Ovary (tissue), 9 donors: ENCODE results near the gene SOCS3. TPM values are rescaled to one million over a fixed set of nuclear protein-coding genes. Genes with fewer than 3 reads are reported as not detected.

Source experiments
- DNase-seq, 5 donors: peaks; one replicate each; pipeline ENCODE4 v3.0.0-alpha.2; 2019 to 2020
- H3K27ac ChIP-seq, 2 donors: fragments of 200-600 bp; one replicate each; pipeline versions ENCODE4 v1.5.1 to v1.8.0; 2019 to 2022
- H3K27me3 ChIP-seq: fragments of 200-600 bp; one replicate; pipeline ENCODE4 v1.8.0; 2022
- H3K36me3 ChIP-seq: fragments of 200-600 bp; sonication (generic); one replicate; pipeline ENCODE4 v1.5.1; 2019
- H3K4me1 ChIP-seq: one replicate; pipeline ENCODE4 v1.8.1; 2013; ENCODE audit warnings: mild to moderate bottlenecking, moderate library complexity; ENCODE audit not compliant: insufficient read depth
- H3K4me3 ChIP-seq: fragments of 200-600 bp; sonication (generic); one replicate; pipeline ENCODE4 v1.5.1; 2017
- H3K9me3 ChIP-seq, 2 donors: fragments of 200-600 bp in 1 of 2; sonication (generic) in 1 of 2; one replicate each; pipeline versions ENCODE4 v1.5.1 to v1.8.1; 2013 to 2019; ENCODE audit warnings: mild to moderate bottlenecking in 1 of 2, moderate library complexity in 1 of 2
- EP300 ChIP-seq: sonication (generic); formaldehyde crosslinking; IDR thresholded peaks from one replicate; pipeline ENCODE4 v1.6.1; 2017; ENCODE audit warnings: antibody characterized with exemption
- POLR2A ChIP-seq: fragments of 450-650 bp; IDR thresholded peaks from one replicate; pipeline ENCODE4 v1.6.1; 2017; ENCODE audit warnings: antibody characterized with exemption, mild to moderate bottlenecking, moderate library complexity
- WGBS, 3 donors: extraction: QIAGEN DNeasy Blood & Tissue Kit in 1 of 3; methylation state at CpG; one replicate each; pipeline versions ENCODE4 v1.1.5 to v1.1.7; 2013 to 2017; 5-methylcytosine and 5-hydroxymethylcytosine counted together
- intact Hi-C, 4 donors: fragments of 100-400 bp; cut with DNase I; formaldehyde crosslinking; loops; one replicate each; pipeline versions ENCODE4 v1.11.0 to v1.15.1; 2022 to 2023
- polyA plus RNA-seq, 2 donors: library from polyadenylated mRNA; stranded (reverse); fragments of 200-250 nt in 1 of 2; fragments of 350-450 nt in 1 of 2; fragmentation: Illumina TruSeq in 1 of 2; extraction: RNeasy Lipid Tissue Mini Kit (QIAGEN cat#74804) in 1 of 2; gene quantifications; one replicate each; pipeline ENCODE4 v1.2.3, GENCODE V29; 2013 to 2014
- total RNA-seq, 7 donors: library from RNA; depleted of rRNA in 2 of 7; stranded (reverse); fragments of >200 nt in 2 of 7; fragmentation: NEBNext Ultra II Directional in 3 of 7; extraction: Animal tissue kit (Norgen Biotek cat#: 25700) in 3 of 7; gene quantifications; one replicate each; pipeline versions ENCODE4 v1.1.0 to v1.2.4, GENCODE V29; 2016 to 2023
- TF ChIP-seq, protein P1 (sequence below), 3 donors: fragments of 450-650 bp in 2 of 3; fragments of 200-600 bp in 1 of 3; IDR thresholded peaks; one replicate each; pipeline versions ENCODE4 v1.5.1 to v1.8.0; 2016 to 2022; ENCODE audit warnings: antibody characterized with exemption in 3 of 3, mild to moderate bottlenecking in 1 of 3
- donor health status: DM: no; HTN: no; CAD: no; lungs with moderate emphysema.
- donor health status: DM: no; HTN: no; CAD: no.
- donor health status: Bipolar disorder and iron deficiency.
- donor health status: DM: yes; HTN: yes; CAD: no.
- donor health status: DM: no; HTN: no; CAD: no.
- donor health status: DM: yes; HTN: yes; CAD: no.

Gene SOCS3
- total and polyA plus RNA-seq, 9 donors: 14.4 to 284 (median 56.5) TPM

DNA sequence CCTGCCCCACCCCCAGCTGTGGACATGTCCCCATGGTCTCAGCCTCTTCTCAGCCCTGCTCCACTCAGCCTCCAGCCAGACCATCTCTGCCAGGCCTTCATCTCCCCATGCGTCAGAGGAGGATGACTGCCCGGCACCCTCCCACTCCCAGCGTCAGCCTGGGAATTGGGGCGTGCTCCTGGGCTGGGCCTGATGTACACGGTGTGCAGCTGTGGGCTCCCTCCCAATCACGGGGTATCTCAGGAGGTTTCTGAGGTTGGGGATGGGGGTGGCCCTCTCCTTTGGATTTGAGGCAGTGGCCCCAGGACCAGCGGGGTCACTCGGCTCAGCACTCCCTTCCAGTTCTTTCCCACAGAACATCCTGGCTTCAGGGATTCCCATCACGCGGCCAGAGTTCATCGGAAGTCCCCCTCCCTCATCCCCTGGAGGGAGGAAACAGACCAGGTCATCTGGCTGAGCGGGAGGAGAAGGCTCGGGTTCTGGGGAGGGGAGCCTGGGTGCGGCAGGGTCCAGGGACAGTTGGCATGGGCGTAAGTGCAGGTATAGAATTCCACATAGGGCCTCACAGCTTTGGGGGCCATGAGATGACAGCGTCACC, 36.9 kb downstream of the SOCS3 start:
- Histone ChIP-seq H3K4me3 (no peak overlapping the region), H3K27me3 (no peaks in the 10 kb centered on the region), H3K36me3 (no peaks in the 10 kb centered on the region), H3K4me1 (peaks cover 4% of the 10 kb centered on the region), H3K27ac (peak overlapping the region; percentile 38 to 80), H3K9me3 (no peaks in the 10 kb centered on the region)
- peak in 2 of 5 donors; percentile 59 to 64 for DNase-seq
- intact Hi-C loops: no loop called here
- 64 to 72% (median 67%) methylated on average over 16 of the region's 16 CpGs for WGBS, 3 donors
- no peak for TF ChIP-seq POLR2A
- no peak for TF ChIP-seq EP300
- TF ChIP-seq, protein P1, sequence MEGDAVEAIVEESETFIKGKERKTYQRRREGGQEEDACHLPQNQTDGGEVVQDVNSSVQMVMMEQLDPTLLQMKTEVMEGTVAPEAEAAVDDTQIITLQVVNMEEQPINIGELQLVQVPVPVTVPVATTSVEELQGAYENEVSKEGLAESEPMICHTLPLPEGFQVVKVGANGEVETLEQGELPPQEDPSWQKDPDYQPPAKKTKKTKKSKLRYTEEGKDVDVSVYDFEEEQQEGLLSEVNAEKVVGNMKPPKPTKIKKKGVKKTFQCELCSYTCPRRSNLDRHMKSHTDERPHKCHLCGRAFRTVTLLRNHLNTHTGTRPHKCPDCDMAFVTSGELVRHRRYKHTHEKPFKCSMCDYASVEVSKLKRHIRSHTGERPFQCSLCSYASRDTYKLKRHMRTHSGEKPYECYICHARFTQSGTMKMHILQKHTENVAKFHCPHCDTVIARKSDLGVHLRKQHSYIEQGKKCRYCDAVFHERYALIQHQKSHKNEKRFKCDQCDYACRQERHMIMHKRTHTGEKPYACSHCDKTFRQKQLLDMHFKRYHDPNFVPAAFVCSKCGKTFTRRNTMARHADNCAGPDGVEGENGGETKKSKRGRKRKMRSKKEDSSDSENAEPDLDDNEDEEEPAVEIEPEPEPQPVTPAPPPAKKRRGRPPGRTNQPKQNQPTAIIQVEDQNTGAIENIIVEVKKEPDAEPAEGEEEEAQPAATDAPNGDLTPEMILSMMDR (IDR thresholded peaks at IDR 0.05): no peak

DNA sequence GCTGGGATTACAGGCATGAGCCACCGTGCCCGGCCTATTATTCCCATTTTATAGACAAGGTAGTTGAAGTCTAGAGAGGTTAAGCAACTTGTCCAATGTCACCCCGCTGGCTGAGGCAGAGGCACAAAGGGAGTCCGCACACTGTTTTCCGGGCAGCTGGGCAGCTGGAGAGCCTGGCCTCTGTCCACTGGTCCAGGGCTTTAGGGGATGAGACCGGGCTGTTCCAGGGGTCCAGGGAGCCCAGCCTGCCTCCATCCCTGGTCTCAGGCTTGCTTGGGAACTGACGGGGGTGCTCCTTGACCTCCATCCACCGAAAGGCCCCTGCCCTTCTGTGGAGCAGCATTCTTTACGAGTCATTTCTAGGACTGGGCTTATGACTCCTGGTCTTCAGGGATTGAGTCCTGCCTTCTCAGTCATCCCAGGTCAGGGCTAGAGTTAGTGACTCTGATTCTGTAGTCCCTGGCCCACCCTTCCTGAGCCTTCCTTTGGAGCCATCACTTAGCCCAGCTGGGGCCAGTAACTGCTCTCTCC, 37.5 kb downstream of the SOCS3 start:
- Histone ChIP-seq H3K9me3 (no peaks in the 10 kb centered on the region), H3K36me3 (no peaks in the 10 kb centered on the region), H3K4me1 (peaks cover 9% of the 10 kb centered on the region), H3K27me3 (no peaks in the 10 kb centered on the region), H3K4me3 (no peak overlapping the region), H3K27ac (peak overlapping the region; percentile 38 to 80)
- no peak for DNase-seq
- 86 to 92% (median 89%) methylated on average over 9 of the region's 9 CpGs for WGBS, 3 donors
- intact Hi-C loops: no loop called here
- TF ChIP-seq POLR2A (no peak), EP300 (no peak)
- TF ChIP-seq, protein P1 (IDR thresholded peaks at IDR 0.05): no peak

DNA sequence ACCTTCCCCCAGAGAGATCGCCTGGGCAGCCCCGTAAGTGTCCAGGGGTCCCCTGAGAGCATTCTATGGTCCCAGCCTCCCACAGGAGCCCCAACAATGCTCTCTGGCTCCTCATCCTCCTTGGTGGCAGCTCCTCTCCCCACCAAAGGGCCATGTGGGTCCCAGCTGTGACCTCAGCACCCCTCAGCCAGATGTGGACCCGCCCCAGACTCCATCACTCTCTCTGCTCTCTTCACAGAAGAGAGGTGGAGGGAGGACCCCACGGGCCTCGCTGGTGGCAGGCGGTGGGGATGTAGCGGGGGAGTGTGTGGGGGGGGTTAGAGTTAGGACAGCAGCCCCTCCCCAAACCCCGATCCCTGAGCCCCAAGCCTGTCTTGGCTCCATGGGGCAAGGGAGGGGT, 41.0 kb downstream of the SOCS3 start:
- H3K27me3 ChIP-seq: no peaks in the 10 kb centered on the region
- no peak overlapping the region for H3K4me3 ChIP-seq
- TF ChIP-seq POLR2A (no peak), EP300 (no peak)
- TF ChIP-seq, protein P1 (IDR thresholded peaks at IDR 0.05): no peak
- no peaks in the 10 kb centered on the region for H3K9me3 ChIP-seq
- no peaks in the 10 kb centered on the region for H3K36me3 ChIP-seq
- H3K27ac ChIP-seq: no peak overlapping the region
- H3K4me1 ChIP-seq: peaks cover 24% of the 10 kb centered on the region
- intact Hi-C loops: no loop called here
- 85 to 90% (median 88%) methylated on average over 8 of the region's 8 CpGs for whole genome bisulfite sequencing, 3 donors
- DNase-seq: no peak

DNA sequence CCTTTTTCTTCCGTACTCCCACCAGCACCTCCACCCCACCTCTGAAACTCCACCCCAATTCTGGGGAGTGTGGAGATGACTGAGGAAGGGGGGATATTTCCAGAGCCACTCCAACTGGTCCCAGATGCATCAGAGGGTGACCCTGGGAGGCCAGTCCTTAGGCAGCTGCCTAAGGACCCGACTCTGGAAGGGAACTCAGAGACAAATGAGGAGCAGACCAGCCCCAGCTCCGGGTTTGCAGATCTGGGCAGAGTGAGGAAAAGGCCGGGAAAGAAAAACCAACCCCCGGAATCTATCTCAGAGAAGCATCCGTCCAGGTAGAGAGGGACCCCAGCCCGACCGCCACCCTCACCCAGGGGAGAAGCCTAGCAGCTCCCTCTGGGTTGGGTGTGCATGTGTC, 41.5 kb downstream of the SOCS3 start:
- intact Hi-C loops: no loop called here
- Histone ChIP-seq H3K27me3 (no peaks in the 10 kb centered on the region), H3K9me3 (no peaks in the 10 kb centered on the region), H3K36me3 (no peaks in the 10 kb centered on the region), H3K4me1 (peaks cover 23% of the 10 kb centered on the region), H3K27ac (no peak overlapping the region), H3K4me3 (no peak overlapping the region)
- WGBS, 3 donors: 63 to 86% (median 74%) methylated on average over 8 of the region's 8 CpGs
- no peak for DNase-seq
- TF ChIP-seq EP300 (no peak), POLR2A (no peak)
- TF ChIP-seq, protein P1 (IDR thresholded peaks at IDR 0.05): no peak
